Measurements from ENCODE around the gene CHST11. TPM values are rescaled to one million over a fixed set of nuclear protein-coding genes. Genes with fewer than 3 reads are reported as not detected.

CHST11 gene
- total RNA-seq, 1 donor from 2014 or later: 40.1 TPM

DNA sequence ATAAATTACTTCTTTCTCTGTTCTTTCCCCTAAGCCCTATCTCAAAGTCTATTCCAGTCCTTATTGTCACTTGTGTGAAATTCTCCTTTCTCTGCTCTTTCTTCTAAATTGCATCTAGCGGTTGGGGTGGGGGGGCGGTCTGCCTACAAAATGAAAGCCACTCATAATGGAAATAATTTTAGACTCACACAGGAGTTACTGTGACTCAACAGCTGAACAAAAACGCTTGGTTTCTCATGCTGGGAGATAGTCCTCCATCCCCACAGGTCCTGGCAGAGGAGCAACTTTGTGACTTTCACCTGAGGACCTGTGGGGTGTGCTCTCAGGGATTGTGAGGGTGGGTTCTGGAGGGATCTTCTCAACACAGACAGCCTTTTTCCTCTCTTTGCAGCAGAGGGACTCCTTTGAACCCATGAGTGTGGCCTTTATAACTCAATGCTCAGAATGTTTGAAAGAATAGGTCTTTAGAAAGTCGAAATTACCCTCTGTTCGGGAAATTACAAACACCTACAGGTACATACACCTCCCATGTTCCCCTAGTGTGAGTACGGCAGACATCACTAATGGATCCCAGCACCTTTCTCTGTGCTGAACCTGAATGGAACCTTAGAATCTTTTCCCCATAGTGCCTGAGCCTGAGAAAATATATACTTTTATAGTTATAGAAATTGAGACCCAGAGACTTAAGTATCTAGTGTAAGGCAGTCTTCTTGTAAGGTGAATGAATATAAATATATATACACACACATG is 109.7 kb downstream of the CHST11 start:
- ChIA-PET POLR2A (interaction anchor here (1.4 kb wide), 1 partner anchor 74 kb away, joined by 3 read pairs; no protein-coding TSS in a partner anchor), CTCF (no interaction called here)
- H3K4me3 Mint-ChIP-seq: no peak overlapping the region
- DNase-seq (no peak), ATAC-seq (ENCODE audit: low read depth) (no peak)
- intact Hi-C loops (cut with micrococcal nuclease): no loop called here
- no peaks in the 10 kb centered on the region for H3K27me3 Mint-ChIP-seq
- H3K27ac Mint-ChIP-seq: peak overlapping the region; percentile 5
- peaks cover 62% of the 10 kb centered on the region for H3K4me1 Mint-ChIP-seq
- peaks cover 18% of the 10 kb centered on the region for H3K36me3 Mint-ChIP-seq (ENCODE audit: low read depth)
- TF ChIP-seq, protein P1, sequence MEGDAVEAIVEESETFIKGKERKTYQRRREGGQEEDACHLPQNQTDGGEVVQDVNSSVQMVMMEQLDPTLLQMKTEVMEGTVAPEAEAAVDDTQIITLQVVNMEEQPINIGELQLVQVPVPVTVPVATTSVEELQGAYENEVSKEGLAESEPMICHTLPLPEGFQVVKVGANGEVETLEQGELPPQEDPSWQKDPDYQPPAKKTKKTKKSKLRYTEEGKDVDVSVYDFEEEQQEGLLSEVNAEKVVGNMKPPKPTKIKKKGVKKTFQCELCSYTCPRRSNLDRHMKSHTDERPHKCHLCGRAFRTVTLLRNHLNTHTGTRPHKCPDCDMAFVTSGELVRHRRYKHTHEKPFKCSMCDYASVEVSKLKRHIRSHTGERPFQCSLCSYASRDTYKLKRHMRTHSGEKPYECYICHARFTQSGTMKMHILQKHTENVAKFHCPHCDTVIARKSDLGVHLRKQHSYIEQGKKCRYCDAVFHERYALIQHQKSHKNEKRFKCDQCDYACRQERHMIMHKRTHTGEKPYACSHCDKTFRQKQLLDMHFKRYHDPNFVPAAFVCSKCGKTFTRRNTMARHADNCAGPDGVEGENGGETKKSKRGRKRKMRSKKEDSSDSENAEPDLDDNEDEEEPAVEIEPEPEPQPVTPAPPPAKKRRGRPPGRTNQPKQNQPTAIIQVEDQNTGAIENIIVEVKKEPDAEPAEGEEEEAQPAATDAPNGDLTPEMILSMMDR (IDR thresholded peaks at IDR 0.05): no peak
- H3K9me3 Mint-ChIP-seq: peaks cover 4% of the 10 kb centered on the region

DNA sequence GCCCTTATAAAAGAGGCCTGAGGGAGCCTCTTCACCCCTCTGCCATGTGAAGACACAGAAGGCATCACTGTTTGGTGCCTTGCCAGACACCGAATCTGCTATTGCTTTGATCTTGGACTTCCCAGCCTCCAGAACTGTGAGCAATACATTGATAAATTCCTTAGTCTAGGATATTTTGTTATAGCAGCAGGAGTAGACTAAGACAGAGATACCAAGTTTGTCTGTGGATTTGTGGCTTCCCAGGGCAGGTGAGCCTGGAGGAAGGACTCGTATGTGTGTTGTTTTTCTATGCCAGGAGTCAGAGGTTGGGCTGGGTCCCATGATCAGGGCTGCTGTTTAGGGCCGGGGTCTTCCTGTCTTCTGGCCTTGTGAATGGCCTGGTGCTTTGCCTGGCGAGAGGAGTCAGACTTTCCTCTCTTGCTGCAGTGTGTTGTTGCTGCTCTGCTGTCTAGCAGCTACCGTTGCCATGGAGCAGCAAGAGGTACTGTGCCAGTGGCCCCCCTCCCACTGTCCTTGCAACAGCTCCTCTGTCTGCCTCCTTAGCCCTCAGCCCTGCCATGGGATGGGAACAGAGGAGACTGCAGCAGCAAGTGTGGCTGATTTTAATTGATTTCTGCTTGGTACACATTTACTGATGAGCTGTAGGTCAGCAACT is 111.2 kb downstream of the CHST11 start:
- intact Hi-C loops (cut with micrococcal nuclease): loop anchor here (2.0 kb wide), 1 partner anchor 17 kb away; no protein-coding TSS in a partner anchor
- Mint-ChIP-seq H3K4me1 (peaks cover 71% of the 10 kb centered on the region), H3K27ac (peak overlapping the region; percentile 10), H3K27me3 (no peaks in the 10 kb centered on the region), H3K4me3 (no peak overlapping the region), H3K36me3 (ENCODE audit: low read depth) (peaks cover 18% of the 10 kb centered on the region), H3K9me3 (peaks cover 4% of the 10 kb centered on the region)
- TF ChIP-seq, protein P1 (IDR thresholded peaks at IDR 0.05): no peak
- POLR2A ChIA-PET: interaction anchor here (1.1 to 4.9 kb wide), 6 partner anchors 12 to 110 kb away, joined by 3 to 75 read pairs (median 6); partner anchors contain the start of gene CHST11
- CTCF ChIA-PET: interaction anchor here (0.6 to 5.2 kb wide), 6 partner anchors 12 to 192 kb away, joined by 3 to 24 read pairs (median 4); partner anchors contain the start of gene CHST11
- DNase-seq (no peak), ATAC-seq (ENCODE audit: low read depth) (no peak)

DNA sequence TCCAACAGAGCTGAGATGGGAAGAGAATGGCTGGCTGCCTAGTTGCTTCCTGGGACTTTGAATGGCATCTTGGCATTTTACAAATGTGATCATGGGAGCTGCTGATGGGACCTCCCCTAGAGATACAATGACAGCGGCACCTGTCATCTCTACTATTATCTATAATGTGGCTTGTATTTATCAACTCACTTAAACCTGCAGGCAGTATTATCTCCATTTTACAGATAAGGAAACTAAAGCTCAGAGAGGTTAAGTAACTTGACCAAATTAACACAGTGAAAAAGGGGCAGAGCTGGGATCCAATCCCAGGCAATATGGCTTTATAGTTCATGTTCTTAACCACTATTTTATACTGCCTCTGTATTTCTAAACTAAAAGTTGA is 111.7 kb downstream of the CHST11 start:
- ChIA-PET CTCF (interaction anchor here (0.6 to 5.2 kb wide), 9 partner anchors 11 to 191 kb away, joined by 3 to 24 read pairs (median 4); partner anchors contain the start of gene CHST11), POLR2A (interaction anchor here (0.9 to 4.9 kb wide), 10 partner anchors 12 to 124 kb away, joined by 3 to 75 read pairs (median 6); partner anchors contain the start of gene CHST11)
- Mint-ChIP-seq H3K9me3 (peaks cover 4% of the 10 kb centered on the region), H3K36me3 (ENCODE audit: low read depth) (peaks cover 16% of the 10 kb centered on the region), H3K4me3 (no peak overlapping the region), H3K27me3 (no peaks in the 10 kb centered on the region), H3K4me1 (peaks cover 70% of the 10 kb centered on the region), H3K27ac (no peak overlapping the region)
- ATAC-seq (ENCODE audit: low read depth): no peak
- intact Hi-C loops (cut with micrococcal nuclease): loop anchor here (2.0 kb wide), 1 partner anchor 18 kb away; no protein-coding TSS in a partner anchor
- no peak for DNase-seq
- TF ChIP-seq, protein P1 (IDR thresholded peaks at IDR 0.05): no peak

DNA sequence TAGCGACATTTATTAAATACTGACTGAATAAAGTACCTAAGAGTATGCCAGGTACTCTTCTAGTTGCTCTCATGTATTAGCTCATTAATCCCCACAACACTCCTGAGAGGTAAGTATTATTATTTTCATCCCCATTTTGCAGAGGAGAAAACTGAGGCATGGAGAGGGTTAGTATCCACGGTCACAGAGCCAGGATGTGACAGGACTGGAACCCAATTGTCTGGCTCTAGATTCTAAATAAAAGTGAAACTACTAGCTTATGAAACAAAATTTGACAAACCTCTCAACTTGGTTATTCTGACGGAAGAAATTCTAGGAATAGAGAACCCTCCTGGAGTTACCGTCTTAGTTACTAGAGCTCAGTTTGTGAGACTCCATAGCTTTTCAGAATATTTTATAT is 112.2 kb downstream of the CHST11 start:
- Mint-ChIP-seq H3K9me3 (peaks cover 4% of the 10 kb centered on the region), H3K36me3 (ENCODE audit: low read depth) (peaks cover 16% of the 10 kb centered on the region), H3K4me3 (no peak overlapping the region), H3K27me3 (no peaks in the 10 kb centered on the region), H3K27ac (peak overlapping the region; percentile 82), H3K4me1 (peaks cover 71% of the 10 kb centered on the region)
- POLR2A ChIA-PET: interaction anchor here (0.6 to 4.9 kb wide), 13 partner anchors 11 to 152 kb away, joined by 3 to 75 read pairs (median 5); partner anchors contain the start of gene CHST11
- no peak for DNase-seq
- CTCF ChIA-PET: interaction anchor here (0.7 to 5.2 kb wide), 9 partner anchors 11 to 191 kb away, joined by 3 to 24 read pairs (median 3); partner anchors contain the start of gene CHST11
- intact Hi-C loops (cut with micrococcal nuclease): loop anchor here (1.0 to 2.0 kb wide), 5 partner anchors 18 to 187 kb away; no protein-coding TSS in a partner anchor
- ATAC-seq (ENCODE audit: low read depth): no peak
- TF ChIP-seq, protein P1 (IDR thresholded peaks at IDR 0.05): no peak
